Activated naive CD8-positive, alpha-beta T cell (primary cell): Measurements from ENCODE around the gene RAPGEF4.

Source experiments
- H3K27ac Mint-ChIP-seq: one replicate; pipeline ENCODE4 v1.8.0; 2021; ENCODE audit warnings: mixed read lengths
- H3K27me3 Mint-ChIP-seq: one replicate; pipeline ENCODE4 v1.8.0; 2021; ENCODE audit warnings: mixed read lengths
- H3K36me3 Mint-ChIP-seq: one replicate; pipeline ENCODE4 v1.8.0; 2021; ENCODE audit warnings: mixed read lengths
- H3K4me1 Mint-ChIP-seq: one replicate; pipeline ENCODE4 v1.8.0; 2021; ENCODE audit warnings: low read depth, mixed read lengths
- H3K4me3 Mint-ChIP-seq: one replicate; pipeline ENCODE4 v1.8.0; 2021; ENCODE audit warnings: mild to moderate bottlenecking, mixed read lengths
- H3K9me3 Mint-ChIP-seq: one replicate; pipeline ENCODE4 v1.8.0; 2021; ENCODE audit warnings: low read depth, mixed read lengths

Gene RAPGEF4

GRCh38 chr2:172991031-172991430, 255.4 kb downstream of the RAPGEF4 start:
- H3K27me3 Mint-ChIP-seq: no peaks in the 10 kb centered on the region
- H3K27ac Mint-ChIP-seq: no peak overlapping the region
- H3K4me1 Mint-ChIP-seq: peaks cover 1% of the 10 kb centered on the region
- no peaks in the 10 kb centered on the region for H3K9me3 Mint-ChIP-seq
- no peaks in the 10 kb centered on the region for H3K36me3 Mint-ChIP-seq
- H3K4me3 Mint-ChIP-seq: no peak overlapping the region

DNA sequence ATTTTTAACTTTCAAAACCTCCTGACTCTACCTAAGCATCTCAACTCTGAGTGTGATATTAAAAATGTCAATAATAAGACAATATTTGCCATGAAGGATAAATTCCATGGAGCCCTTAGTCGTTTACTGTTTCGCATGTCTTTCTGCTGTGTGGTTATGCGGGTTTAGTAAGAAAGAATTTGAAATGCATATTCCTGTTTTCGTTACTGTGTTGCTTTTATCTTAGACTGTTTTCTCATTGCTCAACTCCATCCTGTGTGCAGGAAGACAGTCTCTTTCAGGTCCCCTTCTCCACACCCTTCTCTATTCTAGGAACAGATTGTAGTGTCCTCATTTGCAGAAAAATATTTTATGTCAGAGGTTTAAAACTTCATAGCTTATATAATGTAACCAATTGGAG, 257.5 kb downstream of the RAPGEF4 start:
- Mint-ChIP-seq H3K4me1 (no peaks in the 10 kb centered on the region), H3K9me3 (no peaks in the 10 kb centered on the region), H3K27me3 (peaks cover 2% of the 10 kb centered on the region), H3K4me3 (no peak overlapping the region), H3K36me3 (no peaks in the 10 kb centered on the region), H3K27ac (no peak overlapping the region)

- Mint-ChIP-seq H3K4me1 (no peaks in the 10 kb centered on the region), H3K4me3 (no peak overlapping the region), H3K27ac (no peak overlapping the region), H3K9me3 (no peaks in the 10 kb centered on the region), H3K36me3 (no peaks in the 10 kb centered on the region), H3K27me3 (peaks cover 2% of the 10 kb centered on the region)
Observed at GRCh38 chr2:172993931-172994717, 258.5 kb downstream of the RAPGEF4 start.

DNA sequence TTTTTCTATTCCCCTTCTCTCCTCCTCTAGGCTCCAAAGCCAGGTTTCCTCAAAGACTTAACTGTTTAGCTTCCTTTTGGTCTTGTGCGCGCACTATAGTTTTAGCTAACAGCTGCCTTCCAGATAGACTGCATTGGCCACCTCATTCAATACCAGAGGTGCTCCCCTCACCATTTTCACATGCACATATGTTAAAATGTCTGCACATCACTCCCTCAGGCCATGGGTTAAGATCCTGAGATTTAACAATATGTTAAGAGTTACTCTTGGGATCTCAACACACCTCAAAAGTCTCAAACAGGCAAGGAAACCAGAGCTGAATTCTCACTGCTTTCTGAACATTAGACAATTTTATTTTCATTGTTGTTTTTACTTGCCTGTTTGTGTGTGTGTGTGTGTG, 259.2 kb downstream of the RAPGEF4 start:
- Mint-ChIP-seq H3K9me3 (no peaks in the 10 kb centered on the region), H3K4me1 (no peaks in the 10 kb centered on the region), H3K27ac (no peak overlapping the region), H3K36me3 (no peaks in the 10 kb centered on the region), H3K4me3 (no peak overlapping the region), H3K27me3 (peaks cover 2% of the 10 kb centered on the region)

- H3K4me3 Mint-ChIP-seq: no peak overlapping the region
- H3K4me1 Mint-ChIP-seq: no peaks in the 10 kb centered on the region
Observed at GRCh38 chr2:172995323-172996244, 259.9 kb downstream of the RAPGEF4 start.

DNA sequence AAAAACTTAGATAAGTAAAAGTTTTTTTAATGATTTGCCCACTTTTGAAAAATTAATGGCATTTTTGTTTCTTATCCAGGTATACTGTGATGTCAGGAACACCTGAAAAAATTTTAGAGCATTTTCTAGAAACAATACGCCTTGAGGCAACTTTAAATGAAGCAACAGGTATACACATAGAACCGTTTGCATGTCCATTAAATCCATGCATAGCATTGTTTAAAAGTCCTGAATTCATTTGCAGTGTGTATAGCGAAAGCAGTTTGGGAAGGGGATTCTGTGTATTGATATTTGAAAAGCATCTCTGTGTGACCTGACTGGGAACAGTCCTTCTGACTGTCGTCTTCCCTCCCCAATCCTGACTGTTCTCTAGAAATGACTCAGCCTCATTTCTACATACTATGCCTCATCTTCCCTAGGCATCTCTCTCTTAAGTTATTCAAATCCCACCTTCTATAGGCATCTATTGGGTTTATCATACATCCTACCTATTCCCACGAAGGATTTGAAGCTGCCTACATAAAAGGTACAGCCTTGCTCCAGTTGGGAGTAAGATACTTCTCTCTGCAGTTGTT, 260.8 kb downstream of the RAPGEF4 start:
- Mint-ChIP-seq H3K36me3 (no peaks in the 10 kb centered on the region), H3K4me3 (no peak overlapping the region), H3K9me3 (no peaks in the 10 kb centered on the region), H3K27ac (no peak overlapping the region), H3K27me3 (peaks cover 2% of the 10 kb centered on the region), H3K4me1 (no peaks in the 10 kb centered on the region)

More at GRCh38 chr2:172995323-172996244, 259.9 kb downstream of the RAPGEF4 start:
- peaks cover 2% of the 10 kb centered on the region for H3K27me3 Mint-ChIP-seq
- no peaks in the 10 kb centered on the region for H3K36me3 Mint-ChIP-seq
- H3K9me3 Mint-ChIP-seq: no peaks in the 10 kb centered on the region
- H3K27ac Mint-ChIP-seq: no peak overlapping the region

DNA sequence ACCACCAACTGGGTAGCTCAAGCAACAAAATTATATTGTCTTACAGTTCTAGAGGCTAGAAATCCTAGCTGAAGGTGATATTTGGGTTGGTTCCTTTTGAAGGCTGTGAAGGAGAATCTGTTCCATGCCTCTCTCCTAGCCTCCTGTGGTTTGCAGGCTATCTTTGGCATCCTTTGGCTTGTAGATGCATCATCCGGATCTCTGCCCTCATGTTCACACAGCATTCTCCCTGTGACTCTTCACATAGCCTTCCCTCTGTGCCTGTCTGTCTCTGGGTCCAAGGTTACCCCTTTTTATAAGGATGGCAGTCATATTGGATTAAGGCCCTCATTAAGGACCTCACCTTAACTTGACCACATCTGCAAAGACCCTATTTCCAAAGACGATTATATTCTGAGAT, 261.4 kb downstream of the RAPGEF4 start:
- Mint-ChIP-seq H3K4me1 (no peaks in the 10 kb centered on the region), H3K36me3 (no peaks in the 10 kb centered on the region), H3K27ac (no peak overlapping the region), H3K4me3 (no peak overlapping the region), H3K9me3 (no peaks in the 10 kb centered on the region), H3K27me3 (peaks cover 2% of the 10 kb centered on the region)

DNA sequence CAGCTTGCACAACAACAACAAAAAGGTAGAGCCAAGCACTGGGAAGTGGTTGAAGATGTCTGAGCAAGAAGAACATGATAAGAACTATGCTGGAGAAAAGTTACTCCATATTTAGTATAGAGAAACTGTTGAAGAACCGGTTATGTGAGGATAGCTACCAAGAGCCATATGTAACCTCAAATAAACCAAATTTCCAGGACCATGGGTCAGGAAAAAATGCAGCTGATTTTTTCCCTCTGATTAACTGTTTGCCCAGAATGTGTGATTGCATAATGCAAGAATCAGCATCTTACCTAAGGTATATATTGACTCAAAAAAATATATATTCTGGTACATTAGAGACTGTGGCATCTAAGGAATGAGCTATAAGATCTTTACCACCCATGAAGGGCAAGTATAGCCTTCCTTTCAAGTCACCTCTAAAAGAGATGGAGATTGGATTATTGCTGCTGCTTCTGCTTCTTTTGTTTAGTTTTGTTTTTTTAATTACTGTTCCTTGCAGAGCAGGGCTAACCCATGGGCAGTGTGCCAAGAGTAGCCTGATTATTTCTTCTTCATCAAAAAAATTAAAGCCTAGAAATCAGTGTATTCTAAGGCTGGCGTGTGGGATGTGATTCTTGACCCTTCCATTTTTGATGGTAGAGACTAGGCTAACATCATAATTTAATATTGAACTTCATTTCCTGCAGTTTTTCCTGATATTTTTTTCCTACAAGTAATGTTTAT, 263.1 kb downstream of the RAPGEF4 start:
- Mint-ChIP-seq H3K27me3 (peaks cover 2% of the 10 kb centered on the region), H3K36me3 (no peaks in the 10 kb centered on the region), H3K27ac (no peak overlapping the region), H3K4me1 (no peaks in the 10 kb centered on the region), H3K4me3 (no peak overlapping the region), H3K9me3 (no peaks in the 10 kb centered on the region)

- no peaks in the 10 kb centered on the region for H3K4me1 Mint-ChIP-seq
- no peaks in the 10 kb centered on the region for H3K36me3 Mint-ChIP-seq
- H3K4me3 Mint-ChIP-seq: no peak overlapping the region
- no peak overlapping the region for H3K27ac Mint-ChIP-seq
- H3K27me3 Mint-ChIP-seq: peaks cover 2% of the 10 kb centered on the region
- no peaks in the 10 kb centered on the region for H3K9me3 Mint-ChIP-seq
Observed at GRCh38 chr2:172999641-173000386, 264.2 kb downstream of the RAPGEF4 start.

GRCh38 chr2:173001664-173002604, 266.3 kb downstream of the RAPGEF4 start:
- Mint-ChIP-seq H3K27ac (no peak overlapping the region), H3K4me1 (no peaks in the 10 kb centered on the region), H3K4me3 (no peak overlapping the region), H3K9me3 (no peaks in the 10 kb centered on the region), H3K36me3 (no peaks in the 10 kb centered on the region), H3K27me3 (peaks cover 2% of the 10 kb centered on the region)

- Mint-ChIP-seq H3K27me3 (peaks cover 3% of the 10 kb centered on the region), H3K27ac (no peak overlapping the region), H3K9me3 (no peaks in the 10 kb centered on the region), H3K4me3 (no peak overlapping the region), H3K36me3 (no peaks in the 10 kb centered on the region), H3K4me1 (no peaks in the 10 kb centered on the region)
Observed at GRCh38 chr2:173002751-173003541, 267.3 kb downstream of the RAPGEF4 start.

GRCh38 chr2:173008786-173009185, 273.1 kb downstream of the RAPGEF4 start:
- H3K27me3 Mint-ChIP-seq: peaks cover 8% of the 10 kb centered on the region
- no peaks in the 10 kb centered on the region for H3K9me3 Mint-ChIP-seq
- H3K4me1 Mint-ChIP-seq: no peaks in the 10 kb centered on the region
- no peak overlapping the region for H3K4me3 Mint-ChIP-seq
- no peaks in the 10 kb centered on the region for H3K36me3 Mint-ChIP-seq
- no peak overlapping the region for H3K27ac Mint-ChIP-seq

- H3K36me3 Mint-ChIP-seq: no peaks in the 10 kb centered on the region
- H3K4me3 Mint-ChIP-seq: no peak overlapping the region
- peaks cover 8% of the 10 kb centered on the region for H3K27me3 Mint-ChIP-seq
- no peak overlapping the region for H3K27ac Mint-ChIP-seq
- no peaks in the 10 kb centered on the region for H3K9me3 Mint-ChIP-seq
- no peaks in the 10 kb centered on the region for H3K4me1 Mint-ChIP-seq
Observed at GRCh38 chr2:173010233-173010632, 274.6 kb downstream of the RAPGEF4 start.
